Thoracic aorta (tissue), 2 donors: Measurements from ENCODE around the gene TAF4B. TPM values are rescaled to one million over a fixed set of nuclear protein-coding genes. Genes with fewer than 3 reads are reported as not detected.
"Not testable (repeated sequence)": the region's sequence is repeated elsewhere in the genome, so short reads cannot be mapped to it uniquely, and the experiment has no call there.

Source experiments
- ATAC-seq: fragments of 150-250 bp; one replicate; pipeline ENCODE4 v1.8.0; 2017; ENCODE audit warnings: low read depth; ENCODE audit not compliant: insufficient number of reproducible peaks, low FRiP score
- DNase-seq: peaks from one replicate; pipeline ENCODE4 v3.0.0-alpha.2; 2020; ENCODE audit warnings: low spot score
- H3K27ac ChIP-seq, 2 donors: fragments of 200-600 bp; sonication (generic); 1 replicate in 1 of 2; 2 replicates in 1 of 2; pipeline ENCODE4 v1.5.1; 2016; ENCODE audit warnings: mild to moderate bottlenecking in 2 of 2, moderate library complexity in 2 of 2
- H3K27me3 ChIP-seq: fragments of 200-600 bp; sonication (generic); replicated peaks from 2 replicates; pipeline ENCODE4 v1.6.0; 2016; ENCODE audit warnings: mild to moderate bottlenecking; ENCODE audit not compliant: insufficient read depth
- H3K36me3 ChIP-seq: fragments of 200-600 bp; sonication (generic); one replicate; pipeline ENCODE4 v1.5.1; 2016
- H3K4me1 ChIP-seq, 2 donors: fragments of 200-600 bp; sonication (generic); 1 replicate in 1 of 2; 2 replicates in 1 of 2; pipeline versions ENCODE4 v1.5.1 to v1.6.0; 2016; ENCODE audit warnings: low read depth in 2 of 2, mild to moderate bottlenecking in 1 of 2; ENCODE audit not compliant: control insufficient read depth in 1 of 2
- H3K4me3 ChIP-seq: fragments of 200-600 bp; sonication (generic); 2 replicates; pipeline ENCODE4 v1.5.1; 2016; ENCODE audit warnings: mild to moderate bottlenecking
- H3K9me3 ChIP-seq: fragments of 200-600 bp; sonication (generic); 2 replicates; pipeline ENCODE4 v1.5.1; 2016
- total RNA-seq, 2 donors: library from RNA; depleted of rRNA; stranded (reverse); fragments of >200 nt; gene quantifications; one replicate each; pipeline versions ENCODE4 v1.1.0 to v1.2.3, GENCODE V29; 2016
- TF ChIP-seq, protein P1 (sequence below): fragments of 200-600 bp; sonication (generic); IDR thresholded peaks from one replicate; pipeline ENCODE4 v1.5.1; 2019; ENCODE audit warnings: antibody characterized with exemption

The TAF4B gene
- total RNA-seq, 2 donors from 2014 or later: 3.9 to 15.6 TPM

DNA sequence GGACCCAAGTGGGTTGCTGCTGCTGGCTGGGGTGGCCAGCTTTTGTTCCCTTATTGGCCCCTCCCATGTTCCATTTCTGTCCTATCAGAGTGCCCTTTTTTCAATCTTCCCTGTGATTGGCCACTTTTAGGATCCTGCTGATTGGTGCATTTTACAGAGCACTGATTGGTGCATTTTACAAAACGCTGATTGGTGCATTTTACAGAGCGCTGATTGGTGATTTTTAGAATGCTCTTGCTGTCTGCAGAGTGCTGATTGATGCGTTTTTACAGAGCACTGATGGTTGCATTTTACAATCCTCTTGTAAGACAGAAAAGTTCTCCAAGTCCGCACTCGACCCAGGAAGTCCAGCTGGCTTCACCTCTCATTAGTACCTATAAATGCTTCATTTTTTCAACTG is 19.2 kb downstream of the TAF4B start:
- H3K36me3 ChIP-seq, H3K4me1 ChIP-seq, H3K27me3 ChIP-seq, DNase-seq, H3K27ac ChIP-seq, ATAC-seq, H3K9me3 ChIP-seq, H3K4me3 ChIP-seq: not testable (repeated sequence)

DNA sequence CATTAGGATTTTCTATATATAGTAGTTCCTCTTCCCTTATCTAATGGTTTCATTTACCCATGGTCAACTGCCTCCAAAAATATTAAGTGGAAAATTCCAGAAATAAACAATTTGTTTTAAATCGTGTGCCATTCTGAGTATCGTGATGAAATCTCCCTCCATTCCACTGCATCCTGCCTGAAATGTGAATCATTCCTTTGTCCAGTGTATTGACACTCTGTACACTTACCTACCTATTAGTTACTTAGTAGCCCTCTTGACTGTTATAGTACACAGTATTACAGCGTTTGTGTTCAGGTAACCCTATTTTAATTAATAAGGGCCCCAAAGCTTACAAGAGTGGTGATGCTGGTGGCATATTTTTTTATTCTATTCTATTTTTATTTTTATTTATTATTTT is 26.2 kb downstream of the TAF4B start:
- no peaks in the 10 kb centered on the region for H3K9me3 ChIP-seq
- TF ChIP-seq, protein P1, sequence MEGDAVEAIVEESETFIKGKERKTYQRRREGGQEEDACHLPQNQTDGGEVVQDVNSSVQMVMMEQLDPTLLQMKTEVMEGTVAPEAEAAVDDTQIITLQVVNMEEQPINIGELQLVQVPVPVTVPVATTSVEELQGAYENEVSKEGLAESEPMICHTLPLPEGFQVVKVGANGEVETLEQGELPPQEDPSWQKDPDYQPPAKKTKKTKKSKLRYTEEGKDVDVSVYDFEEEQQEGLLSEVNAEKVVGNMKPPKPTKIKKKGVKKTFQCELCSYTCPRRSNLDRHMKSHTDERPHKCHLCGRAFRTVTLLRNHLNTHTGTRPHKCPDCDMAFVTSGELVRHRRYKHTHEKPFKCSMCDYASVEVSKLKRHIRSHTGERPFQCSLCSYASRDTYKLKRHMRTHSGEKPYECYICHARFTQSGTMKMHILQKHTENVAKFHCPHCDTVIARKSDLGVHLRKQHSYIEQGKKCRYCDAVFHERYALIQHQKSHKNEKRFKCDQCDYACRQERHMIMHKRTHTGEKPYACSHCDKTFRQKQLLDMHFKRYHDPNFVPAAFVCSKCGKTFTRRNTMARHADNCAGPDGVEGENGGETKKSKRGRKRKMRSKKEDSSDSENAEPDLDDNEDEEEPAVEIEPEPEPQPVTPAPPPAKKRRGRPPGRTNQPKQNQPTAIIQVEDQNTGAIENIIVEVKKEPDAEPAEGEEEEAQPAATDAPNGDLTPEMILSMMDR: no peak
- no peak for DNase-seq
- ATAC-seq: no peak
- H3K4me3 ChIP-seq: no peak overlapping the region
- no peaks in the 10 kb centered on the region for H3K36me3 ChIP-seq
- peaks cover 0 to 3% of the 10 kb centered on the region in 2 donors for H3K4me1 ChIP-seq
- H3K27ac ChIP-seq: no peak overlapping the region
- H3K27me3 ChIP-seq: no peaks in the 10 kb centered on the region

GRCh38 chr18:26254808-26255207 is 28.6 kb downstream of the TAF4B start:
- not testable (repeated sequence) for H3K27me3 ChIP-seq, H3K27ac ChIP-seq, H3K36me3 ChIP-seq, H3K4me3 ChIP-seq, H3K4me1 ChIP-seq, DNase-seq, H3K9me3 ChIP-seq, ATAC-seq

- Histone ChIP-seq H3K36me3 (no peaks in the 10 kb centered on the region), H3K27me3 (no peaks in the 10 kb centered on the region), H3K4me1 (peaks cover 0 to 3% of the 10 kb centered on the region in 2 donors), H3K27ac (no peak overlapping the region), H3K4me3 (no peak overlapping the region), H3K9me3 (no peaks in the 10 kb centered on the region)
- ATAC-seq (no peak), DNase-seq (no peak)
- TF ChIP-seq, protein P1: no peak
Measured at GRCh38 chr18:26255695-26256622, 29.7 kb downstream of the TAF4B start.

DNA sequence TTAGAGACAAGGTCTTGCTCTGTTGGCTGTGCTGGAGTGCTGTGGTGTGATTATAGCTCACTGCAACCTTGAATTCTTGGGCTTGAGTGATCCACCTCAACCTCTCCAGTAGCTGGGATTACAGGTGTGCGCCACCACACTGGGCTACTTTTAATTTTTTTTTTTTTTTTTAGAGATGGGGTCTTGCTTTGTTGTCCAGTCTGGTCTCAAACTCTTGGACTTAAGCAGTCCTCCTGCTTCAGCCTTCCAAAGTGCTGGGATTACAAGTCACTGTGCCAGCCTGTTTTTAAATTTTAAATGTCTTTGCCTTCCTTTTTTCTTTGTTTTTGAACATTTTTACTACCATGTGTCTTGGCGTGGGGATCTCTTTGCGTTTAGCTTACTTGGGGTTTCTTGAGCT is 32.5 kb downstream of the TAF4B start:
- Histone ChIP-seq H3K27ac (no peak overlapping the region), H3K4me1 (peaks cover 0 to 3% of the 10 kb centered on the region in 2 donors), H3K9me3 (no peaks in the 10 kb centered on the region), H3K36me3 (no peaks in the 10 kb centered on the region), H3K4me3 (no peak overlapping the region), H3K27me3 (no peaks in the 10 kb centered on the region)
- no peak for ATAC-seq
- TF ChIP-seq, protein P1: no peak
- no peak for DNase-seq

DNA sequence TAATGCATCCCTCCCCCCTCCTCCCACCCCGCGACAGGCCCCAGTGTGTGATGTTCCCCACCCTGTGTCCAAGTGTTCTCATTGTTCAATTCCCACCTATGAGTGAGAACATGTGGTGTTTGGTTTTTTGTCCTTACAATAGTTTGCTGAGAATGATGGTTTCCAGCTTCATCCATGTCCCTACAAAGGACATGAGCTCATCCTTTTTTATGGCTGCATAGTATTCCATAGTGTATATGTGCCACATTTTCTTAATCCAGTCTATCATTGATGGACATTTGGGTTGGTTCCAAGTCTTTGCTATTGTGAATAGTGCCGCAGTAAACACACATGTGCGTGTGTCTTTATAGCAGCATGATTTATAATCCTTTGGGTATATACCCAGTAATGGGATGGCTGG is 33.2 kb downstream of the TAF4B start:
- not testable (repeated sequence) for ATAC-seq

More for the DNA sequence above, 33.2 kb downstream of the TAF4B start:
- not testable (repeated sequence) for DNase-seq, H3K9me3 ChIP-seq, H3K4me3 ChIP-seq, H3K4me1 ChIP-seq, H3K36me3 ChIP-seq, H3K27ac ChIP-seq, H3K27me3 ChIP-seq
